Left forelimb (tissue), 1 donor: ENCODE results near the gene SMIM5.

Experiments used
- DNase-seq: peaks from one replicate; pipeline ENCODE4 v3.0.0-alpha.2; 2018; ENCODE audit warnings: low spot score

The SMIM5 gene

GRCh38 chr17:75603123-75603522 lies 30.1 kb upstream of the SMIM5 start:
- DNase-seq: no peak

GRCh38 chr17:75604034-75604695 lies 29.1 kb upstream of the SMIM5 start:
- DNase-seq: no peak

- no peak for DNase-seq
Measured at GRCh38 chr17:75605790-75606189, 27.4 kb upstream of the SMIM5 start.

- no peak for DNase-seq
Measured at GRCh38 chr17:75607086-75607485, 26.1 kb upstream of the SMIM5 start.

- no peak for DNase-seq
Measured at GRCh38 chr17:75610103-75610984, 22.9 kb upstream of the SMIM5 start.

- DNase-seq: no peak
Measured at GRCh38 chr17:75611851-75612429, 21.3 kb upstream of the SMIM5 start.

- no peak for DNase-seq
Measured at GRCh38 chr17:75612906-75613626, 20.2 kb upstream of the SMIM5 start.

- no peak for DNase-seq
Measured at GRCh38 chr17:75614006-75614405, 19.2 kb upstream of the SMIM5 start.

- no peak for DNase-seq
Measured at GRCh38 chr17:75614556-75615270, 18.5 kb upstream of the SMIM5 start.

- DNase-seq: no peak
Measured at GRCh38 chr17:75615301-75615700, 17.9 kb upstream of the SMIM5 start.

GRCh38 chr17:75616521-75617122 lies 16.6 kb upstream of the SMIM5 start:
- no peak for DNase-seq

GRCh38 chr17:75617218-75617617 lies 16.0 kb upstream of the SMIM5 start:
- DNase-seq: no peak

- DNase-seq: no peak
Measured at GRCh38 chr17:75617675-75618074, 15.6 kb upstream of the SMIM5 start.

GRCh38 chr17:75619506-75620431 lies 13.5 kb upstream of the SMIM5 start:
- DNase-seq: no peak

GRCh38 chr17:75621489-75621888 lies 11.7 kb upstream of the SMIM5 start:
- DNase-seq: no peak

GRCh38 chr17:75622076-75622475 lies 11.2 kb upstream of the SMIM5 start:
- DNase-seq: no peak

GRCh38 chr17:75622771-75623273 lies 10.4 kb upstream of the SMIM5 start:
- no peak for DNase-seq

GRCh38 chr17:75623386-75623785 lies 9.8 kb upstream of the SMIM5 start:
- no peak for DNase-seq

- no peak for DNase-seq
Measured at GRCh38 chr17:75624021-75624420, 9.2 kb upstream of the SMIM5 start.
